ENCODE results near the gene RHOBTB1.

The RHOBTB1 gene

DNA sequence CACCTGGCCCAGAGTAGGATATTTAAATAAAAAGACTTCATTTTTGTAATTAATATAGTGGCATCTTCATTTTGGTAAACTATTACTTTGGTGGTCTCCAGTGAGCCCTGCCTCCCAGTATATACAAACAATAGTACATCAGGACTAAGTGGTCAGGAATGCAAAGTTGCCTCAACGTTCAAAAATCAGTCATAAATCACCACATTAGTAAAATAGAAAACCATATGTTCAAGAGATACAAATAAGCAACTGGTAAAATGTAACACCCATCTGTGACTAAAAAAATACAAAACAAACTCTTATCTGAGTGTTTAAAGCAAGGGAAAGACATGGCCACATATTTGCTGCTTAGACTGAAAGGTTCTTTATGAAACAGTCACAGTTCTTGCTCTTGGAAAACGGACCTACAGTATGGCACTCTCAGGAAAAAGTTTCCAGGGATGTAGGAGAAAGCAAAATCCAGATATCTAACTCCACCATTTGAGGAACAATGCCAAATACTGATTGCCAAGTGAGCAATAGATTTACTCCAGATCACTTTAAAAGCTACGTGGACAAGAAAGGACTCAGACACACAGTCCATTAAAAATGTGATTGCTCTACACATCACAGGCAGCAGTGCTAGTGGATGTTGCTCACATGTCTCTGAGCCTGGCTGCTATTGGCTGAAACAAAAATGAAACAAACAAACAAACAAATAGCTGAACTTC, 15.1 kb upstream of the RHOBTB1 start:
- TF ChIP-seq SIN3A (IDR thresholded peaks at IDR 0.05; ENCODE audit: borderline replicate concordance, insufficient read depth, low read length) (no peak), REST (IDR thresholded peaks at IDR 0.05; ENCODE audit: insufficient read depth in 1 of 2, low read depth in 2 of 2, low read length in 2 of 2) (no peak), FOXP2 (optimal IDR thresholded peaks at IDR 0.05; ENCODE audit: borderline replicate concordance, extremely low read depth, extremely low read length, insufficient read depth) (no peak), POLR2AphosphoS5 (IDR thresholded peaks at IDR 0.05; ENCODE audit: low read depth, low read length) (no peak), TAF1 (IDR thresholded peaks at IDR 0.05; ENCODE audit: borderline replicate concordance, insufficient read depth, low read length) (no peak)

- TF ChIP-seq TAF1 (IDR thresholded peaks at IDR 0.05; ENCODE audit: borderline replicate concordance, insufficient read depth, low read length) (no peak), SIN3A (IDR thresholded peaks at IDR 0.05; ENCODE audit: borderline replicate concordance, insufficient read depth, low read length) (no peak), REST (IDR thresholded peaks at IDR 0.05; ENCODE audit: insufficient read depth in 1 of 2, low read depth in 2 of 2, low read length in 2 of 2) (no peak), FOXP2 (optimal IDR thresholded peaks at IDR 0.05; ENCODE audit: borderline replicate concordance, extremely low read depth, extremely low read length, insufficient read depth) (no peak), POLR2AphosphoS5 (IDR thresholded peaks at IDR 0.05; ENCODE audit: low read depth, low read length) (no peak)
Observed at GRCh38 chr10:60957667-60958221, 13.8 kb upstream of the RHOBTB1 start.

DNA sequence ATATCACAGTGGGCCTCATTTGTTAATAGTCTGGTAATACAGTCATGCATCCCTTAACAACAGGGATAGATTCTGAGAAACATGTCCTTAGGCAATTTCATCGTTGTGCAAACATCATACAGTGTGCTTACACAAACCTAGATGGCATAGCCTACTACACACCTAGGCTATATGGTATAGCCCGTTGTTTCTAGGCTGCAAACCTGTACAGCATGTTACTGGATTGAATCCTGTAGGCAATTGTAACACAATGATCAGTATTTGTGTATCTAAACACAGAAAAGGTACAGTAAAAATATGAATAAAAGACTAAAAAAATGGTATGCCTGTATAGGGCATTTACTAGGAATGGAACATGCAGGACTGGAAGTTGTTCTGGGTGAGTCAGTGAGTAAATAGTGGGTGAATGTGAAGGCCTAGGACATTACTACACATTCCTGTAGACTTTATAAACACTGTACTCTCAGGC, 12.0 kb upstream of the RHOBTB1 start:
- TF ChIP-seq REST (IDR thresholded peaks at IDR 0.05; ENCODE audit: insufficient read depth in 1 of 2, low read depth in 2 of 2, low read length in 2 of 2) (no peak), FOXP2 (optimal IDR thresholded peaks at IDR 0.05; ENCODE audit: borderline replicate concordance, extremely low read depth, extremely low read length, insufficient read depth) (no peak), SIN3A (IDR thresholded peaks at IDR 0.05; ENCODE audit: borderline replicate concordance, insufficient read depth, low read length) (no peak), POLR2AphosphoS5 (IDR thresholded peaks at IDR 0.05; ENCODE audit: low read depth, low read length) (no peak), TAF1 (IDR thresholded peaks at IDR 0.05; ENCODE audit: borderline replicate concordance, insufficient read depth, low read length) (no peak)

DNA sequence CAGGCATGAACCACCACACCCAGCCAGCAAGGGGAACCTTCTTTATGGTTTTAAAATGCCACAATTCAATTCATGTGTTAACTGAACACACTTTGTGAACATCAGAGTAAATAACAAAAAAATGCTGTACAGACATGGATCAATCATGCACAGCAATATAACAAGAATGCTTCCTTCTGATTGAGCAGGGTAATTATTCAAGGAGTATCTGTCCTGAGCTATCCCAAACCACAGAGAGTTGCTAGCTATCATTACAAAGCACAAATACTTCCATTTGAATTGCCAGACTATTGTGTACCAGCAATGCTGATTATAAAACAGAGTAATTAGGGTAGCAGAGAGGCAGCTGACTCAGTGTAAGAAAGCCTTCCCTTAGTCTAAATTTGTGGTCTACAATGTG, 11.3 kb upstream of the RHOBTB1 start:
- TF ChIP-seq REST (IDR thresholded peaks at IDR 0.05; ENCODE audit: insufficient read depth in 1 of 2, low read depth in 2 of 2, low read length in 2 of 2) (no peak), POLR2AphosphoS5 (IDR thresholded peaks at IDR 0.05; ENCODE audit: low read depth, low read length) (no peak), SIN3A (IDR thresholded peaks at IDR 0.05; ENCODE audit: borderline replicate concordance, insufficient read depth, low read length) (no peak), TAF1 (IDR thresholded peaks at IDR 0.05; ENCODE audit: borderline replicate concordance, insufficient read depth, low read length) (no peak), FOXP2 (optimal IDR thresholded peaks at IDR 0.05; ENCODE audit: borderline replicate concordance, extremely low read depth, extremely low read length, insufficient read depth) (no peak)
